HG03097 (cell line): Measurements from ENCODE around the gene ZNF280B.
"Not testable (repeated sequence)": the region's sequence is repeated elsewhere in the genome, so short reads cannot be mapped to it uniquely, and the experiment has no call there.

ENCODE experiments used
- ATAC-seq: cut with Tn5 transposase; IDR thresholded peaks from one replicate; pipeline ENCODE4 v1.9.1; 2021; ENCODE audit not compliant: unreplicated experiment, low FRiP score

The ZNF280B gene

DNA sequence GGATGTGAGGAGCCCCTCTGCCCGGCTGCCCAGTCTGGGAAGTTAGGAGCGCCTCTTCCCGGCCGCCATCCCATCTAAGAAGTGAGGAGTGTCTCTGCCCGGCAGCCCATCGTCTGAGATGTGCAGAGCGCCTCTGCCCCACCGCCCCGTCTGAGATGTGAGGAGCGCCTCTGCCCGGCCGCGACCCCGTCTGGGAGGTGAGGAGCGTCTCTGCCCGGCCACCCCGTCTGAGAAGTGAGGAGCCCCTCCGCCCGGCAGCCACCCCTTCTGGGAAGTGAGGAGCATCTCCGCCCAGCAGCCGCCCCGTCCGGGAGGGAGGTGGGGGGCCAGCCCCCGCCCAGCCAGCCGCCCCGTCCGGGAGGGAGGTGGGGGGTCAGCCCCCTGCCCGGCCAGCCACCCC lies 66.9 kb downstream of the ZNF280B start:
- not testable (repeated sequence) for ATAC-seq

DNA sequence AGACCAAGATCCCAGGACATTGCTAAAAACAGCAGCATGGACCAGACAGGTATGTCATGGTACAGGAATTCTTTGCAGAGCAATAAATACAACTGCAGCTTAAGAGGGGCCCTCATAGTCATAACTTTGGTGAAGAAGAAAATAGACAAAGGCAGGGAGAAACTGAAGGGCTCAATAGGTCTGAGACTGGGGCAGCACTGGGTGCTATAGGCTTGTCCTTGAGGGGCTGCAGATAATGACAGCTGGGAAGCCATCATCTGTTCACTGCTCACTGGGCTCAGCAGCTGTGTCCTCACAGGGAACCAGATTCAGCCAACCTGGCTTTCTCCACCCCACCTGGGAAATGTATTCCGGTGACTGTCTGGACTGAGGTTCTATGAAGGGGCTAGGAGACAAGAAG lies 68.4 kb downstream of the ZNF280B start:
- no peak for ATAC-seq
